NCI-H748 treated with DMSO at 0.1 percent for 48 hours (cell line): ENCODE data around the gene TSPAN15.
A peak's percentile ranks its signal among the peaks of the same experiment; 100 is the strongest.

ENCODE experiments used
- DNase-seq: peaks from one replicate; lab custom pipeline; 2025; lab: John Stamatoyannopoulos, UW

The TSPAN15 gene

GRCh38 chr10:69451209-69451783, at the start of gene TSPAN15:
Gene TSPAN15 (plus strand): TSS chr10:69451465. CDS start chr10:69451595, 130 bp downstream.
- peak; percentile 74 for DNase-seq

- no peak for DNase-seq
Observed at GRCh38 chr10:69402386-69402785, 48.9 kb upstream of the TSPAN15 start.

- no peak for DNase-seq
Observed at GRCh38 chr10:69403066-69403465, 48.2 kb upstream of the TSPAN15 start.

- DNase-seq = no peak
Observed at GRCh38 chr10:69403519-69403918, 47.7 kb upstream of the TSPAN15 start.

GRCh38 chr10:69404786-69405185, 46.5 kb upstream of the TSPAN15 start:
- DNase-seq = no peak

DNA sequence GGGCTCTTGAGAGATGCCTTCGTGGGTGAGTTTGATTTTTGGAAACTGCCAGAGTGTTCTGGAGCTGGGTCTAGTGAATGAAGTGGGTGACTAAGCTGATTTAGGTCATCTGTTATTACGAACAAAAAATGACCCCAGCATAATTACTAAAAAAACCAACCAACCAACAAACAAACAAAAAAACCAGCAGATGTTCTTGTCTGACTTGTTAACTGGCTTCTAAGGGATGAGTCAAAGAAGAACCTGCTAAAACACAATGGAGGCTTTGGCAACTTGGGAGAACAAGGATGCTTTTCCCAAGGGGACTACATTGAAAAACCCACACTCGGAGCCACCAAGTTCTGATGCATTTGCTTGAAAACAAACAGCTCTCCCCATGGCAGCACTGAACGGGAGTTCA, 46.0 kb upstream of the TSPAN15 start:
- DNase-seq = no peak

DNA sequence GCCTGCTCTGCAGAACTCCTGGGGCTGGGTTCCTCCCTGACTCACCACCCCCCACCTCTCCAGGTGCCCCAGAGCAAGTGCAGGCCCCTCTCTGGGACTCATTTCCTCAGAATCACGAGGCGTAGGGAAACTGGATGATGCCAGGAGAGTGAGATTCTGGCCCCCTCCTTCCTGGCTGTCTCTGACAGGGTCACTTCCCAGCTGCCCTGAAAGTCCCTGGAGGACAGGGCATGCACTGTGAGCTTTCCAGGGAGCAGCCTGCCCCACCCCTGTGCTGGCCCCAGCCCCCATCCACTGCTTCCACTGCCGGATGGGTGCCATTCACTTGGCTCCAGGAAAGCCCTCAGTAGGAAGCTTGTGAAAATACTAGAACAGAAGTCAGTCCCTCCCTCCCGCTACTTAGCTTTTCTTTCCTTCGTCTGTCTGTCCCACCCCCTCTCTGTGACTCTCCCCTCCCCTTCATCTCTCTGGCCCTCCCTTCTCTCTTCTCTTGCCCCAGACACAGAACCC, 44.9 kb upstream of the TSPAN15 start:
- no peak for DNase-seq

GRCh38 chr10:69406816-69407580, 44.3 kb upstream of the TSPAN15 start:
- no peak for DNase-seq

GRCh38 chr10:69407621-69408301, 43.5 kb upstream of the TSPAN15 start:
- no peak for DNase-seq

GRCh38 chr10:69408318-69409175, 42.7 kb upstream of the TSPAN15 start:
- DNase-seq = peak; percentile 52

DNA sequence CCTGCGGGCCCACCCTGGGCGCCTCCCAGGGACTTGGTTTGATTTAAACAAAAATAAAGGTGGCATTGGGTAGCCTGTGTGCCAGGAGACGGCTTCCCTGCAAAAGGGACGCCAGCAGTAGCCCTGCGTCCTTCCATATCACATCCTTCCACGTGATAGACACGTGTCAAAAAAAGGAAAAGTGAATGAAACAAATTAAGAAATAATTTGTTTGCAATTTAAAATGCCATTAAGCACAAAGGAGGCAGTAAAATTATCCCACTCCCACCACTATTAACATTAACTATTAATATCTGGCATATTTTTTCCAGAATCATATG, 42.1 kb upstream of the TSPAN15 start:
- no peak for DNase-seq

- no peak for DNase-seq
Observed at GRCh38 chr10:69409968-69410367, 41.3 kb upstream of the TSPAN15 start.

DNA sequence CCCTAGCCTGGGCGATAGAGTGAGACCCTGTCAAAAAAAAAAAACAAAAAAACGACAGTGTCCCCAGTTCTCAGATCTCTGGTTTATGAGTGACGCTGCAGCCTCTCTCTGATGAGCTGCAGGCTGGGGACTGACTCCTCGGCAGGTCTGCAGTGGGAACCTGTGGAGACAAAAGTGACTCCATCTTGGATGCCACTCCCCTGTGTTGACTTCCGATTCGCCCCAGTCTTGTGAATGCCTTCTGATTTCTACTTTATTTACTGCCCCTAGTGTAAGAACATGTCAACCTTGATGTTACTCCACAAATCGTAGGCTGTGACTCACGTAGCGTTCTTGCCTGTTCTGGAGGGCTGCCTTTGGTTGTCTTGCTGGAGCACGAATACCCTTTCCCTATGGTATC, 40.8 kb upstream of the TSPAN15 start:
- no peak for DNase-seq

GRCh38 chr10:69411476-69411875, 39.8 kb upstream of the TSPAN15 start:
- DNase-seq = no peak

GRCh38 chr10:69412232-69412790, 39.0 kb upstream of the TSPAN15 start:
- no peak for DNase-seq

GRCh38 chr10:69413221-69413865, 37.9 kb upstream of the TSPAN15 start:
- DNase-seq = peak; percentile 18

- DNase-seq = no peak
Observed at GRCh38 chr10:69414036-69415018, 36.9 kb upstream of the TSPAN15 start.

DNA sequence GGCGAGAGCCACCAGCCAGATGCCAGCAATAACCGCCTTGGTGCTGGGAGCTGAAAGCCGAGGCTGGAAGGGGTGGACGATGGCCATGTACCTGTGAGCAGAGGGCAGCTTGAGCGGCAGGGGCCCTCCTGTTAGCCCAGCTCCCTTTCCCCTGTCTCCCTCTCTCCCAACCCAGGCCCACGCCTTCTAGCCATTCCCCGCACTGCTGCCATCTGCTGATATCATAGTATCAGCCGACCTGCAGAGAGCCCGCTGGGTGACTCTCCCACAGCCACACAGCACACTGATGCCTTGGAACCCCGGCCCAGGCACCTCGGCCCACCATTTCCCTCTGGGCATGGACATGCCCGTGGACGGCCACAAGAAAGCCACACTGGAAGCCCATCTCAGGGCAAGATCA, 36.2 kb upstream of the TSPAN15 start:
- no peak for DNase-seq

DNA sequence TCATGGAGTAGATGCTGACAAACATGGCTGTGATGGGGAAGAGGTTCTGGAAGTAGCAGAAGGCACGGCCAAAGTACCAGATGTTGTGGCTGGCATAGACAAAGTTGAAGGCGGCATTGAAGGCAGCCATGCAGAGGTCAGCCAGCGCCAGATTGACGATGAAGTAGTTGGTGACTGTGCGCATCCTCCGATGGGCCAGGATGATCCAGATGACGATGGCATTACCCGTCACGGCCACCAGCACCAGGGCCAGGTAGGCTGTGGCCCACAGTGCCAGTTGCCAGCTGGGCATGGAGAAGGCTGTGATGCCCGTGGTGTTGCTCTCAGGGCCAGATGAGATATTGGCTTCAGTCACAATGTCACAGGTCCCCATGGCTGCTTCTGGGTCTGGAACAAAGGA, 35.3 kb upstream of the TSPAN15 start:
- no peak for DNase-seq

- no peak for DNase-seq
Observed at GRCh38 chr10:69416695-69417094, 34.6 kb upstream of the TSPAN15 start, which contains the start of gene TACR2. Gene TACR2 (minus strand): TSS chr10:69416918. CDS start chr10:69416323, 595 bp downstream.
